Trophoblast cell (in vitro differentiated cells and primary cell): ENCODE data around the gene MACROD2.

Experiments
- DNase-seq, 2 donors: peaks; one replicate each; pipeline ENCODE4 v3.0.0-alpha.2; 2016
- H2AFZ ChIP-seq: 2 replicates; pipeline ENCODE4 v1.6.1; 2013; ENCODE audit warnings: low read length, moderate library complexity, mild to moderate bottlenecking; ENCODE audit not compliant: insufficient read depth, poor library complexity
- H2AK5ac ChIP-seq: 2 replicates; pipeline ENCODE4 v1.6.1; 2013; ENCODE audit warnings: mild to moderate bottlenecking, low read length
- H2BK120ac ChIP-seq: 2 replicates; pipeline ENCODE4 v1.6.1; 2013; ENCODE audit warnings: low read length, mild to moderate bottlenecking, moderate library complexity; ENCODE audit not compliant: insufficient read depth, poor library complexity
- H2BK12ac ChIP-seq: 2 replicates; pipeline ENCODE4 v1.6.1; 2013; ENCODE audit warnings: mild to moderate bottlenecking, low read length, moderate library complexity
- H2BK5ac ChIP-seq: 2 replicates; pipeline ENCODE4 v1.6.1; 2013; ENCODE audit warnings: low read length, low read depth, moderate library complexity, mild to moderate bottlenecking; ENCODE audit not compliant: poor library complexity
- H3K14ac ChIP-seq: 2 replicates; pipeline ENCODE4 v1.6.1; 2013; ENCODE audit warnings: mild to moderate bottlenecking, low read length
- H3K18ac ChIP-seq: 2 replicates; pipeline ENCODE4 v1.6.1; 2013; ENCODE audit warnings: mild to moderate bottlenecking, low read length
- H3K23ac ChIP-seq: 2 replicates; pipeline ENCODE4 v1.6.1; 2013; ENCODE audit warnings: low read length
- H3K27ac ChIP-seq: 2 replicates; pipeline ENCODE4 v1.5.1; 2013; ENCODE audit warnings: low read depth, mild to moderate bottlenecking, inconsistent platforms, low read length, moderate library complexity
- H3K27me3 ChIP-seq: 2 replicates; pipeline ENCODE4 v1.6.1; 2013; ENCODE audit warnings: inconsistent platforms, mild to moderate bottlenecking, low read length, moderate library complexity; ENCODE audit not compliant: insufficient read depth
- H3K36me3 ChIP-seq, 2 experiments: 1 replicate in 1 of 2; 2 replicates in 1 of 2; pipeline ENCODE4 v1.6.1; 2013; ENCODE audit warnings: low read length in 2 of 2, mild to moderate bottlenecking in 2 of 2, moderate library complexity in 1 of 2; ENCODE audit not compliant: insufficient read depth in 2 of 2, control insufficient read depth in 1 of 2
- H3K4ac ChIP-seq: 2 replicates; pipeline ENCODE4 v1.6.1; 2013; ENCODE audit warnings: low read depth, mild to moderate bottlenecking, low read length, moderate library complexity
- H3K4me1 ChIP-seq, 2 experiments: 1 replicate in 1 of 2; 2 replicates in 1 of 2; pipeline ENCODE4 v1.6.1; 2013; ENCODE audit warnings: low read length in 2 of 2, mild to moderate bottlenecking in 2 of 2, moderate library complexity in 1 of 2; ENCODE audit not compliant: insufficient read depth in 2 of 2, control insufficient read depth in 1 of 2
- H3K4me2 ChIP-seq: 2 replicates; pipeline ENCODE4 v1.6.1; 2013; ENCODE audit warnings: inconsistent platforms, mild to moderate bottlenecking, low read length, moderate library complexity
- H3K4me3 ChIP-seq: 2 replicates; pipeline ENCODE4 v1.5.1; 2013; ENCODE audit warnings: mild to moderate bottlenecking, low read depth, low read length, inconsistent platforms
- H3K79me1 ChIP-seq: one replicate; pipeline ENCODE4 v1.6.1; 2013; ENCODE audit warnings: low read length
- H3K79me2 ChIP-seq: 2 replicates; pipeline ENCODE4 v1.6.1; 2013; ENCODE audit warnings: low read length, mild to moderate bottlenecking; ENCODE audit not compliant: control insufficient read depth, insufficient read depth, poor library complexity
- H3K9ac ChIP-seq: 2 replicates; pipeline ENCODE4 v1.6.1; 2013; ENCODE audit warnings: mild to moderate bottlenecking, low read length
- H3K9me3 ChIP-seq: 2 replicates; pipeline ENCODE4 v1.6.1; 2013; ENCODE audit warnings: low read depth, mild to moderate bottlenecking, control low read depth, inconsistent platforms, low read length; ENCODE audit not compliant: insufficient read depth
- H4K12ac ChIP-seq: 2 replicates; pipeline ENCODE4 v1.6.1; 2013; ENCODE audit warnings: low read depth, mild to moderate bottlenecking, low read length, moderate library complexity
- H4K8ac ChIP-seq: 2 replicates; pipeline ENCODE4 v1.6.1; 2013; ENCODE audit warnings: low read depth, mild to moderate bottlenecking, low read length, moderate library complexity
- H4K91ac ChIP-seq: one replicate; pipeline ENCODE4 v1.6.1; 2013; ENCODE audit warnings: low read depth, mild to moderate bottlenecking, low read length, moderate library complexity
- WGBS: extraction: QIAGEN DNeasy Blood & Tissue Kit; methylation state at CpG from one replicate; pipeline ENCODE4 v1.1.7; 2013; ENCODE audit warnings: missing lambda C conversion rate; ENCODE audit not compliant: insufficient read length, insufficient coverage; ENCODE audit errors: extremely low coverage; 5-methylcytosine and 5-hydroxymethylcytosine counted together

The MACROD2 gene

DNA sequence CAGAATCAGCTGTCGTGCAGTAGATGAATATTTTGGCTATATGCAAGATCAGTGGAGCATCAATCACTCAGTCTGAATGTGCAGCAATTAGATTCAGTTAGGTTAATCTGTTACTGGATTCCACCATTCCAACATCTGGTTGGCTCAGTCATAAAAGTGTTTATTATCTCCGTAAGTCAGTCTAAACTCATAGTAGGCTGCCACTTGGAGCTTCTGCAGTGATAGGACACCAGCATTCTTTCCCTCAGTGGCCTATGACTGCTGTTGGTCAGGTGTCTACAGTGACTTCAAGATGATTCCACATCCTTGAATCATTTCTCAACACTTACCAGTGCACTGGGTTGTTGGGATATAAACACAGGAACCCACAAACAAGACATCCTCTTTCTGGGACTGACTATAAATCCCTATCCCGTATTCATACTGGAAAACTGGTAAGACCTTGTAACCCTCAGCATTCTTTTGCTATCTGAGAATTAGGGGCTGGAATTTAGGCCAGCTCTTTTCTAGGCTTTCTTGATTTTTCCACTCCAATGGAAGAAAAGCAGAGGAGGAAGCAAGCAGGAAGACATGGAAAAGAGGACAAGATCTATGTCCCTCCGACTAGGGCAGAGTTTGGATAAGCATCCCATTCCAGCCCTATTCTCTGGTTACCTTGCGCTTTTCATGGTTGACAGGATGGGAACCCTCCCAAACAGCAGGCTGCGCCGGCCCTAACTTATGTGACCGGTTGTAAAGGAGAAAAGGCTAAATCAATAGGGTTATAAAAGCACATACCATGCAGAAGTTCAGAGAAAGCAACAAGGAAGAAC, 1658.3 kb downstream of the MACROD2 start:
- no peak overlapping the region for H3K4me3 ChIP-seq
- H3K18ac ChIP-seq = no peak overlapping the region
- no peak overlapping the region for H4K8ac ChIP-seq
- DNase-seq = peak in 1 of 2 donors; percentile 37
- no peak overlapping the region for H3K9ac ChIP-seq
- no peaks in the 10 kb centered on the region for H3K36me3 ChIP-seq
- H3K4me1 ChIP-seq = no peaks in the 10 kb centered on the region
- H3K9me3 ChIP-seq = no peaks in the 10 kb centered on the region
- no peak overlapping the region for H2BK5ac ChIP-seq
- no peaks in the 10 kb centered on the region for H3K79me2 ChIP-seq
- no peak overlapping the region for H4K91ac ChIP-seq
- no peak overlapping the region for H2BK12ac ChIP-seq
- H3K79me1 ChIP-seq = no peaks in the 10 kb centered on the region
- H3K4me2 ChIP-seq = no peak overlapping the region
- no peak overlapping the region for H2AFZ ChIP-seq
- H3K23ac ChIP-seq = no peak overlapping the region
- WGBS = no CpG with 5 or more reads among the region's 8 CpGs
- no peak overlapping the region for H4K12ac ChIP-seq
- H2AK5ac ChIP-seq = no peak overlapping the region
- no peak overlapping the region for H3K4ac ChIP-seq
- no peak overlapping the region for H2BK120ac ChIP-seq
- H3K14ac ChIP-seq = no peak overlapping the region
- H3K27ac ChIP-seq = no peak overlapping the region
- no peaks in the 10 kb centered on the region for H3K27me3 ChIP-seq

DNA sequence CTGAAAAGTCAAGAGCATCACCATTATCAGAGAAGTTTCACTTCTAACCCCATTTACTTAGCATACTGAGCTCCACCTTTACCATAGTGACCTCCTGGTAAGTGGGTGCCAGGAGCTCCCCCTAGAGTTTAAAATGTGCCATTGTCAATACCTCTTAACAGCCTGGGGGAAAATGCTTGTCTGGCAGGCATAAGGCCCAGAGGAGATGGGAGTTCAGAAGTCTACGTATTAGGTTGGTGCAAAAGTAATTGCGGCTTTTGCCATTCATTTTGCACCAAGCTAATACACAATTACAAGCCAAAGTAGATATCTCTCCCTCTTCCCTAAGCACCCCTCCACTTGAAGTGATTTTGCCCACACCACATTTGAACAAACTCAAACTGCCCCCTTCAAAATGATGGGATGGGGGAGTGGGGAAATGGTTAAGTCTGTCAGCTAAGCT, 1658.9 kb downstream of the MACROD2 start:
- H3K27ac ChIP-seq = no peak overlapping the region
- H3K9ac ChIP-seq = no peak overlapping the region
- no peaks in the 10 kb centered on the region for H3K36me3 ChIP-seq
- DNase-seq = peak; percentile 75 to 90
- H2BK5ac ChIP-seq = no peak overlapping the region
- no CpG with 5 or more reads among the region's 2 CpGs for WGBS
- no peak overlapping the region for H4K12ac ChIP-seq
- H3K79me1 ChIP-seq = no peaks in the 10 kb centered on the region
- no peak overlapping the region for H3K14ac ChIP-seq
- H3K79me2 ChIP-seq = no peaks in the 10 kb centered on the region
- H4K8ac ChIP-seq = no peak overlapping the region
- no peaks in the 10 kb centered on the region for H3K9me3 ChIP-seq
- H2AFZ ChIP-seq = no peak overlapping the region
- H3K27me3 ChIP-seq = no peaks in the 10 kb centered on the region
- no peak overlapping the region for H3K4me3 ChIP-seq
- H3K23ac ChIP-seq = no peak overlapping the region
- no peak overlapping the region for H3K4ac ChIP-seq
- H2BK12ac ChIP-seq = no peak overlapping the region
- H2BK120ac ChIP-seq = no peak overlapping the region
- no peak overlapping the region for H3K4me2 ChIP-seq
- no peaks in the 10 kb centered on the region for H3K4me1 ChIP-seq
- H4K91ac ChIP-seq = no peak overlapping the region
- H2AK5ac ChIP-seq = no peak overlapping the region
- H3K18ac ChIP-seq = no peak overlapping the region

DNA sequence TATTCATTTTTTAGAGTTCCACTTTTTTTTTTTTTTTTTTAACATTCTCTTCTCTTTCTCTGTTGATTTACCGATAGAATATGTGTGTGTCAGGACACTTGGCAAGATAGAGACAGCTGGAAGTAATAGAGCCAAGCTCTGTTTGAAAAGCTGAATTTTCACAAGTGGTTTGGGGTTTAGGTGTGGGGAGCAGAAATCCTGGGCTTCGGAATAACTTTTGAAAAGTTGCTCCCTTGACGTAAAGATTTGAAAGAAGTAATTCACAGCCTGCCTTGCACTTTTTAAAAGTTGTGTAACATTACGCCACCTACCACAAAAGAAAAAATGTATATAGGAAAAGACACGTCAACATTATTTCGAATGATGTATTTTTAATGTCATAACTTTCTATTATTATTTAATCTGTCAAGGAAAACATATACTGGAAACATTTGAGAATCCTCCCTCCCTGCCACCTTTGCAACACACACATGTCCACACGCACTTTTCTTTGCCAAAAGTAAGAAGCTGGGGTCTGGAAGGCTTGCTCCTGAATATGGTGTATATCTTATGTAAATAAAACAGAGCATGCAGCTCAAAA, 1660.1 kb downstream of the MACROD2 start:
- H4K91ac ChIP-seq = no peak overlapping the region
- H3K79me2 ChIP-seq = no peaks in the 10 kb centered on the region
- H3K36me3 ChIP-seq = no peaks in the 10 kb centered on the region
- no peaks in the 10 kb centered on the region for H3K4me1 ChIP-seq
- no peak overlapping the region for H3K4me2 ChIP-seq
- H2AFZ ChIP-seq = no peak overlapping the region
- no peak overlapping the region for H2BK5ac ChIP-seq
- H3K9me3 ChIP-seq = no peaks in the 10 kb centered on the region
- H2AK5ac ChIP-seq = no peak overlapping the region
- WGBS = no CpG with 5 or more reads among the region's 7 CpGs
- no peak overlapping the region for H4K12ac ChIP-seq
- no peaks in the 10 kb centered on the region for H3K79me1 ChIP-seq
- H3K18ac ChIP-seq = no peak overlapping the region
- H3K23ac ChIP-seq = no peak overlapping the region
- no peak overlapping the region for H3K4me3 ChIP-seq
- no peak for DNase-seq
- H3K4ac ChIP-seq = no peak overlapping the region
- H3K27me3 ChIP-seq = no peaks in the 10 kb centered on the region
- H3K27ac ChIP-seq = no peak overlapping the region
- H3K14ac ChIP-seq = no peak overlapping the region
- no peak overlapping the region for H4K8ac ChIP-seq
- no peak overlapping the region for H3K9ac ChIP-seq
- H2BK120ac ChIP-seq = no peak overlapping the region
- no peak overlapping the region for H2BK12ac ChIP-seq

DNA sequence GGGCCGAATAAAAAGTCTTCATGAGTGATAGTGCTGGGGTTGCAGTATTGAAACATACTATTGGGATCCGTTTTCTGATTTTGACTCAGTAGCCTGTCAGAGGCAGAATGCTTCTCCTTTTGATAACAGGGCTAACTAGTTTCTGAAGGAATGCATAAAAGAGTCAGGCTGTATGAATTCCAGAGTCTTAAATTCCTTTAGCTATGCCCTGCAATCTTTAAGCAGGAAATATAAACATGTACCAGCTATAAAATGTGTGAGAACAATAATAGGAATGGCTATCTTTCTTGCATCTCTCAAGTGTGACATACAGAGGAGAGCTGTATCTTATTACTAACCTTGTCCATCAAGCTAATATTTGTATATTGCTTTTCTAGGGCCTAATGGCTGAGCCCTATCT, 1660.8 kb downstream of the MACROD2 start:
- Histone ChIP-seq H3K36me3 (no peaks in the 10 kb centered on the region), H3K14ac (no peak overlapping the region), H3K4me1 (no peaks in the 10 kb centered on the region), H4K8ac (no peak overlapping the region), H3K18ac (no peak overlapping the region), H4K91ac (no peak overlapping the region), H3K79me2 (no peaks in the 10 kb centered on the region), H3K27ac (no peak overlapping the region), H3K27me3 (no peaks in the 10 kb centered on the region), H2BK120ac (no peak overlapping the region), H4K12ac (no peak overlapping the region), H2AFZ (no peak overlapping the region), H2BK12ac (no peak overlapping the region), H2AK5ac (no peak overlapping the region), H3K23ac (no peak overlapping the region), H3K4me2 (no peak overlapping the region), H3K9ac (no peak overlapping the region), H3K4ac (no peak overlapping the region), H3K79me1 (no peaks in the 10 kb centered on the region), H2BK5ac (no peak overlapping the region), H3K4me3 (no peak overlapping the region), H3K9me3 (no peaks in the 10 kb centered on the region)
- no CpG with 5 or more reads among the region's 2 CpGs for WGBS
- peak in 1 of 2 donors; percentile 67 for DNase-seq
